Hepatic stellate cell (primary cell): ENCODE results near the gene ZBP1.

Experiments used
- DNase-seq: peaks from one replicate; pipeline ENCODE4 v3.0.0; 2011; ENCODE audit warnings: low spot score

The ZBP1 gene

GRCh38 chr20:57571782-57572416 lies 48.3 kb downstream of the ZBP1 start:
- DNase-seq = no peak

- DNase-seq = no peak
Observed at GRCh38 chr20:57570920-57571319, 49.3 kb downstream of the ZBP1 start.

- DNase-seq = no peak
Observed at GRCh38 chr20:57570145-57570850, 49.9 kb downstream of the ZBP1 start.

GRCh38 chr20:57568960-57569359 lies 51.3 kb downstream of the ZBP1 start:
- no peak for DNase-seq

- no peak for DNase-seq
Observed at GRCh38 chr20:57568088-57568896, 51.9 kb downstream of the ZBP1 start.

- DNase-seq = no peak
Observed at GRCh38 chr20:57567471-57568079, 52.7 kb downstream of the ZBP1 start.

- no peak for DNase-seq
Observed at GRCh38 chr20:57566803-57567459, 53.3 kb downstream of the ZBP1 start.

GRCh38 chr20:57566399-57566798 lies 53.8 kb downstream of the ZBP1 start:
- no peak for DNase-seq

- DNase-seq = no peak
Observed at GRCh38 chr20:57564951-57565642, 55.1 kb downstream of the ZBP1 start.

- DNase-seq = no peak
Observed at GRCh38 chr20:57564180-57564802, 55.9 kb downstream of the ZBP1 start.

- no peak for DNase-seq
Observed at GRCh38 chr20:57563522-57563921, 56.7 kb downstream of the ZBP1 start.

- DNase-seq = no peak
Observed at GRCh38 chr20:57562541-57563465, 57.4 kb downstream of the ZBP1 start.

- no peak for DNase-seq
Observed at GRCh38 chr20:57561356-57562279, 58.6 kb downstream of the ZBP1 start.

- DNase-seq = no peak
Observed at GRCh38 chr20:57560554-57561355, 59.5 kb downstream of the ZBP1 start, which contains the start of gene PCK1. Gene PCK1, plus strand, starts transcription at chr20:57561110. Its CDS starts 302 bp downstream, at chr20:57561412.

GRCh38 chr20:57559658-57560553 lies 60.3 kb downstream of the ZBP1 start:
- no peak for DNase-seq

- no peak for DNase-seq
Observed at GRCh38 chr20:57559289-57559634, 61.0 kb downstream of the ZBP1 start.
